PFSK-1 (cell line): ENCODE results near the gene GNA15.

Experiments
- FOXP2 ChIP-seq: optimal IDR thresholded peaks from 2 replicates; pipeline ENCODE3; 2011; ENCODE audit warnings: borderline replicate concordance, control low read depth, inconsistent platforms; ENCODE audit not compliant: insufficient read depth; ENCODE audit errors: extremely low read length, extremely low read depth
- POLR2AphosphoS5 ChIP-seq: IDR thresholded peaks from 2 replicates; pipeline ENCODE4 v1.6.1; 2012; ENCODE audit warnings: low read depth, mild to moderate bottlenecking, control low read depth, low read length, moderate library complexity
- SIN3A ChIP-seq: IDR thresholded peaks from 2 replicates; pipeline ENCODE4 v1.6.1; 2012; ENCODE audit warnings: mild to moderate bottlenecking, low read length, moderate library complexity, borderline replicate concordance; ENCODE audit not compliant: insufficient read depth
- TAF1 ChIP-seq: IDR thresholded peaks from 2 replicates; pipeline ENCODE4 v1.6.1; 2012; ENCODE audit warnings: low read length, control low read depth, borderline replicate concordance; ENCODE audit not compliant: insufficient read depth
- TF ChIP-seq, protein P1 (sequence below), 2 experiments: IDR thresholded peaks; 2 replicates each; pipeline versions ENCODE4 v1.6.1 to v1.8.0; 2011 to 2012; ENCODE audit warnings: low read depth in 2 of 2, low read length in 2 of 2, control low read depth in 1 of 2, inconsistent platforms in 1 of 2, mild to moderate bottlenecking in 1 of 2, moderate library complexity in 1 of 2; ENCODE audit not compliant: insufficient read depth in 1 of 2

Gene GNA15

DNA sequence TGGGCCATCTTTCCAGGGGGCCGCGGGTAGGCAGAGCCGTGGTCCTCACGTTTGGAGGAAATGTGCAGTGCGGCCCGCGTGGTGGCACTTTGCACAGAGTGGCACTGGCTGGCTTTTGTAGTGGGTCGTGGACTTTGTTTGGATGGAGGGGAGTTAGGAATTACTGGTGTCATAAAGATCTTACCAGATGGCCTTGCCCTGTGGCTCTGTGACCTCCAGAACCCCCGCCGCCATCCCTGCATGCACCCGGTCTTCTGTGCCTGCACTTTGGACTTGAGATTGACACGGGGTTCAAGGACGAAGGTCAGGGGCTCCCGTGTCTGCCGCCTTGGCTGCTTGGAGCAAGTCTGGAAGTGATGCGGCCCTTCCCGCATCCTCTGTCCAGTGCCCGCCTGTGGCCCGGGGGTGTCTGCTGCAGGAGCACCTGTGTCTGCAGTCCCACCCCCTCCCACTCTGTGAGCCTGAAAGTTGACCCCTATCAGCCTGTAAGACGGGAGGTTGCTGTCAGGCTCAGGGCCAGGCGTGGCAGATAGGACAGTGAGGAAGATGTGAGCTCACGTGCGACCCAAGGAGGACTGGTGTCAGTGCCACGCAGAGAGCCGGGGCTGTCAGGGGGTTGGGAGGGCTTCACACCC is 39.4 kb upstream of the GNA15 start:
- TF ChIP-seq SIN3A = no peak
- TF ChIP-seq TAF1 = no peak
- no peak for TF ChIP-seq FOXP2
- no peak for TF ChIP-seq POLR2AphosphoS5
- TF ChIP-seq, protein P1, sequence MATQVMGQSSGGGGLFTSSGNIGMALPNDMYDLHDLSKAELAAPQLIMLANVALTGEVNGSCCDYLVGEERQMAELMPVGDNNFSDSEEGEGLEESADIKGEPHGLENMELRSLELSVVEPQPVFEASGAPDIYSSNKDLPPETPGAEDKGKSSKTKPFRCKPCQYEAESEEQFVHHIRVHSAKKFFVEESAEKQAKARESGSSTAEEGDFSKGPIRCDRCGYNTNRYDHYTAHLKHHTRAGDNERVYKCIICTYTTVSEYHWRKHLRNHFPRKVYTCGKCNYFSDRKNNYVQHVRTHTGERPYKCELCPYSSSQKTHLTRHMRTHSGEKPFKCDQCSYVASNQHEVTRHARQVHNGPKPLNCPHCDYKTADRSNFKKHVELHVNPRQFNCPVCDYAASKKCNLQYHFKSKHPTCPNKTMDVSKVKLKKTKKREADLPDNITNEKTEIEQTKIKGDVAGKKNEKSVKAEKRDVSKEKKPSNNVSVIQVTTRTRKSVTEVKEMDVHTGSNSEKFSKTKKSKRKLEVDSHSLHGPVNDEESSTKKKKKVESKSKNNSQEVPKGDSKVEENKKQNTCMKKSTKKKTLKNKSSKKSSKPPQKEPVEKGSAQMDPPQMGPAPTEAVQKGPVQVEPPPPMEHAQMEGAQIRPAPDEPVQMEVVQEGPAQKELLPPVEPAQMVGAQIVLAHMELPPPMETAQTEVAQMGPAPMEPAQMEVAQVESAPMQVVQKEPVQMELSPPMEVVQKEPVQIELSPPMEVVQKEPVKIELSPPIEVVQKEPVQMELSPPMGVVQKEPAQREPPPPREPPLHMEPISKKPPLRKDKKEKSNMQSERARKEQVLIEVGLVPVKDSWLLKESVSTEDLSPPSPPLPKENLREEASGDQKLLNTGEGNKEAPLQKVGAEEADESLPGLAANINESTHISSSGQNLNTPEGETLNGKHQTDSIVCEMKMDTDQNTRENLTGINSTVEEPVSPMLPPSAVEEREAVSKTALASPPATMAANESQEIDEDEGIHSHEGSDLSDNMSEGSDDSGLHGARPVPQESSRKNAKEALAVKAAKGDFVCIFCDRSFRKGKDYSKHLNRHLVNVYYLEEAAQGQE (IDR thresholded peaks at IDR 0.05; ENCODE audit: insufficient read depth in 1 of 2, low read depth in 2 of 2, low read length in 2 of 2) = no peak

DNA sequence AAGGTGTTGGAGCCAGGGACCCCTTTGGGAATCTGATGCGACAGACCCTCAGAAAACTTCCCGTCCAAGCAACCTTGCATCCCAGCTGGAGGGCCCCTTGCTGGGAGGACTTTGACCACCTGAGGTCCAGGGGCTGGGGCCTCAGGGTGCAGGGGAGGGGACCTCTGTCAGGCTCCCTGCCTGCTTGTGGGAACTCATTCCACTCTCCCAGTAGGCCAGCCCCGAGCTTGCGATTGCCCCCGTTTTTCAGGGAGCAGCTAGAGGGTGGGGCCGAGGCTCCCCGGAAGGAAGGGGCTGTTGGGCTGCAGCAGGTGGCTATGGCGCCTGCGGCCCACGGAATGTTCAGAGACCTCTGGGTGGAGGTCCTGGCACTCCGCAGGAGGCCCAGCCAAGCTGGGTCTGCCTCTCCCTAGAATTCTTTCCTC is 38.9 kb upstream of the GNA15 start:
- TF ChIP-seq SIN3A = no peak
- TF ChIP-seq POLR2AphosphoS5 = no peak
- no peak for TF ChIP-seq TAF1
- TF ChIP-seq, protein P1 (IDR thresholded peaks at IDR 0.05; ENCODE audit: insufficient read depth in 1 of 2, low read depth in 2 of 2, low read length in 2 of 2) = no peak
- no peak for TF ChIP-seq FOXP2

DNA sequence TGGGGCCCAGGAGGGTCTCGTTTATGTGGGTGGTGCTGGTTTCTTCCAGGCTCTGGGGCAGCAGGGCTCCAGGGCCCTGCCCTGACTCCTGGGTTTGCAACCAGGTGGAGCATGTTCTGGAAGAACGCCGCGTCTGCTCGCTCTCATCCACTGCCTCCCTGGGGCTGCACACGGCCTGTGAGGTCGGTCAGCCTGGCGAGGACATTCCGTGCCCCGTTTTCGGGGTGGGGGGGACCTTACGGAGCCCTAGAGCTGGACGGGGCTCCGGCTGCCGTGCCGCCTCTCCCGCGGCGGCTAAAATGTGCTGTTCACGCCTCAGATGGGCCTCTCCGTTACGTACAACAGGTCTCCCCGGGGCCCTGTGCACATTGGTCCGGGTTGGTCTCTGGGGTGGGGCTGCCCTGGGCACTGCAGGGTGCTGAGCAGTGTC is 38.4 kb upstream of the GNA15 start:
- TF ChIP-seq POLR2AphosphoS5 = no peak
- TF ChIP-seq, protein P1 (IDR thresholded peaks at IDR 0.05; ENCODE audit: insufficient read depth in 1 of 2, low read depth in 2 of 2, low read length in 2 of 2) = no peak
- no peak for TF ChIP-seq TAF1
- TF ChIP-seq FOXP2 = no peak
- no peak for TF ChIP-seq SIN3A

DNA sequence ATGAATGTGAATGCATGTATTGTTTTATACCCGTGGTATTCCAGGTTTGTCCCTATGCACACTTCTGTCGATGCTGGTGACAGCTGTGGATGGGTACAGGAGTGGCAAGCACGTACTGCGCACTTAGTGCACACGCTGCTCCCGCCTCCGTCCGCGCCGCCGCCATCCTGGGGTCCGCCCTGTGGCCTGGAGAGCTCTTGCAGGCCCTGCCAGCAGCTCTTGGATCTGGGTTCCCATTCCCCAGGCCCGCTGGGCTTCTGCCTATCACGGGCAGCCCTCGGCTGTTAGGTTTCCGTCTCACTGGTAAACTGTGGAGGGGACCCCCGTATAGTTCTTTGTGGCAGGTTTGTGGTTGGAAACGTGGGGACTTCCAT is 37.7 kb upstream of the GNA15 start:
- TF ChIP-seq, protein P1 (IDR thresholded peaks at IDR 0.05; ENCODE audit: insufficient read depth in 1 of 2, low read depth in 2 of 2, low read length in 2 of 2) = no peak
- TF ChIP-seq TAF1 (no peak), FOXP2 (no peak), SIN3A (no peak), POLR2AphosphoS5 (no peak)
